ENCODE results near the gene TRAPPC10.

TRAPPC10 gene

DNA sequence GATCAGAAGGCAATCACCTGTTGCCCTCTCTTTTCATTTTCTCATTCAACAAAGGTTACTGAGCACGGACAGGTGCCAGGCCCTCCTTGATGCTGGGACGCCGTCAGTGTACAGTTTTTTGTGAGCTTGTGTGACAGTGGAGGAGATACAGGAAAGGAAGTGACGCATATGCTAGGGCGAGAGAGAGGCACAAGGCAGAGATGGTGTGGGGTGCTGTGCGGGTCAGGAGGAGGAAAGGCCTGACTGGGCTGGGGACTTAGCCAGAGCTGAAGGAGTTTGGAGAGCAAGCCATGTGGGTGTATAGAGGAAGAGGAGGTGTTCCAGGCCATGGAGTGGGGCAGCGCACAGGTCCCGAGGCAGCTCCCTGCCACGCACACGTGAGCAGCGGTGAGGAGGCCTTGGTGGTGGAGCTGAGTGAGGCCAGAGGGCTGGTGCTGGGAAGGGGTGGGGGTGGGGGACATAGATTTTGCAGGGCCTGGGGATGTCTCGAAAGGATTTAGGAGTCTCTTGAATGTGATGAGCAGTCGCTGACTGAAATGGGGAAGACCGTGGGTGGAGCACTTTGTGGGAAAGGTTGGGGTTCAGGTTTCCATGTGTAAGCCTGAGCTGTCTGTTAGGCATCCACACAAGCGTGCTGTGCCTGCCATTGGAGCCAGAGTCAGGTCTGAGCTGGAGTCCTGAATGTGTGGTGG lies 46.0 kb downstream of the TRAPPC10 start:
- TF ChIP-seq MAX (IDR thresholded peaks at IDR 0.05) (no peak), TEAD4 (IDR thresholded peaks at IDR 0.05) (no peak), ZBTB7A (IDR thresholded peaks at IDR 0.05; ENCODE audit: low read depth) (no peak), REST (IDR thresholded peaks at IDR 0.05; ENCODE audit: low read depth) (no peak), EGR1 (IDR thresholded peaks at IDR 0.05) (no peak), NFIC (IDR thresholded peaks at IDR 0.05) (no peak), EP300 (IDR thresholded peaks at IDR 0.05; ENCODE audit: borderline replicate concordance) (no peak), RAD21 (IDR thresholded peaks at IDR 0.05; ENCODE audit: low read depth) (no peak), YY1 (IDR thresholded peaks at IDR 0.05; ENCODE audit: low read depth) (no peak), TAF1 (IDR thresholded peaks at IDR 0.05; ENCODE audit: low read depth) (no peak), FOXM1 (IDR thresholded peaks at IDR 0.05; ENCODE audit: borderline replicate concordance, low read depth) (no peak), TCF12 (IDR thresholded peaks at IDR 0.05; ENCODE audit: low read depth) (no peak), CREB1 (IDR thresholded peaks at IDR 0.05; ENCODE audit: low read depth) (no peak), CEBPB (IDR thresholded peaks at IDR 0.05) (no peak)
- TF ChIP-seq, protein P1, sequence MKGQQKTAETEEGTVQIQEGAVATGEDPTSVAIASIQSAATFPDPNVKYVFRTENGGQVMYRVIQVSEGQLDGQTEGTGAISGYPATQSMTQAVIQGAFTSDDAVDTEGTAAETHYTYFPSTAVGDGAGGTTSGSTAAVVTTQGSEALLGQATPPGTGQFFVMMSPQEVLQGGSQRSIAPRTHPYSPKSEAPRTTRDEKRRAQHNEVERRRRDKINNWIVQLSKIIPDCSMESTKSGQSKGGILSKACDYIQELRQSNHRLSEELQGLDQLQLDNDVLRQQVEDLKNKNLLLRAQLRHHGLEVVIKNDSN (IDR thresholded peaks at IDR 0.05): no peak

- TF ChIP-seq MAX (IDR thresholded peaks at IDR 0.05) (no peak), RAD21 (IDR thresholded peaks at IDR 0.05; ENCODE audit: low read depth) (no peak), REST (IDR thresholded peaks at IDR 0.05; ENCODE audit: low read depth) (no peak), NFIC (IDR thresholded peaks at IDR 0.05) (no peak), ZBTB7A (IDR thresholded peaks at IDR 0.05; ENCODE audit: low read depth) (no peak), YY1 (IDR thresholded peaks at IDR 0.05; ENCODE audit: low read depth) (no peak), EGR1 (IDR thresholded peaks at IDR 0.05) (no peak), CEBPB (IDR thresholded peaks at IDR 0.05) (no peak), FOXM1 (IDR thresholded peaks at IDR 0.05; ENCODE audit: borderline replicate concordance, low read depth) (no peak), CREB1 (IDR thresholded peaks at IDR 0.05; ENCODE audit: low read depth) (no peak), TAF1 (IDR thresholded peaks at IDR 0.05; ENCODE audit: low read depth) (no peak), EP300 (IDR thresholded peaks at IDR 0.05; ENCODE audit: borderline replicate concordance) (no peak), TEAD4 (IDR thresholded peaks at IDR 0.05) (no peak), TCF12 (IDR thresholded peaks at IDR 0.05; ENCODE audit: low read depth) (no peak)
- TF ChIP-seq, protein P1 (IDR thresholded peaks at IDR 0.05): no peak
Measured at GRCh38 chr21:44058652-44058964, 46.5 kb downstream of the TRAPPC10 start.

DNA sequence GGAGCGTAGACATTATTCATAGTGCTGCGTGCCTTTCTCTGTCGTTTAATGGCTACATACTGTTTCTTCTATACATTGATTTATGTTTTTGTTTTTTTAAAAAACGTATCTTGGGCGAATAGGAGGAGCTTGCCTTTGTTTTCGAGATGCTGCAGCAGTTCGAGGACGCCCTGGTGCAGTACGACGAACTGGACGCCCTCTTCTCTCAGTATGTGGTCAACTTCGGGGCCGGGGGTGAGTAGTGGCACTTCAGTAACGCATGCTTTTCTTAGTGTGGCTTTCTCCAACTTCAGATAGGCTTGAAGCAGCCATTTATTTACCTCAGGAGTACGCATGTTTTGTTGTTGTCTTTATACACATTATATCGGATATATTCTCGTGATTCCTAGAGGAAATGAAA lies 46.9 kb downstream of the TRAPPC10 start:
- TF ChIP-seq TAF1 (IDR thresholded peaks at IDR 0.05; ENCODE audit: low read depth) (no peak), YY1 (IDR thresholded peaks at IDR 0.05; ENCODE audit: low read depth) (no peak), NFIC (IDR thresholded peaks at IDR 0.05) (no peak), CEBPB (IDR thresholded peaks at IDR 0.05) (no peak), TCF12 (IDR thresholded peaks at IDR 0.05; ENCODE audit: low read depth) (no peak), EP300 (IDR thresholded peaks at IDR 0.05; ENCODE audit: borderline replicate concordance) (no peak), EGR1 (IDR thresholded peaks at IDR 0.05) (no peak), RAD21 (IDR thresholded peaks at IDR 0.05; ENCODE audit: low read depth) (no peak), TEAD4 (IDR thresholded peaks at IDR 0.05) (no peak), FOXM1 (IDR thresholded peaks at IDR 0.05; ENCODE audit: borderline replicate concordance, low read depth) (no peak), ZBTB7A (IDR thresholded peaks at IDR 0.05; ENCODE audit: low read depth) (no peak), REST (IDR thresholded peaks at IDR 0.05; ENCODE audit: low read depth) (no peak)
- TF ChIP-seq, protein P1 (IDR thresholded peaks at IDR 0.05): no peak

Measured in Ishikawa (cell line).